Vagina (tissue), 2 donors: ENCODE results near the gene GRIN3A.

Experiments
- POLR2A ChIP-seq, 2 donors: fragments of 450-650 bp; IDR thresholded peaks; one replicate each; pipeline ENCODE4 v1.6.1; 2017; ENCODE audit warnings: antibody characterized with exemption in 2 of 2, mild to moderate bottlenecking in 2 of 2, moderate library complexity in 2 of 2
- POLR2AphosphoS5 ChIP-seq, 2 donors: sonication (generic); formaldehyde crosslinking; IDR thresholded peaks; one replicate each; pipeline ENCODE4 v1.9.0; 2017; ENCODE audit warnings: antibody characterized with exemption in 2 of 2, mild to moderate bottlenecking in 2 of 2, low read depth in 1 of 2; ENCODE audit not compliant: insufficient read depth in 1 of 2
- TF ChIP-seq, protein P1 (sequence below), 3 experiments: fragments of 450-650 bp in 2 of 3; fragments of 200-600 bp in 1 of 3; sonication (generic) in 1 of 3; IDR thresholded peaks; one replicate each; pipeline ENCODE4 v1.5.1; 2017 to 2019; ENCODE audit warnings: antibody characterized with exemption in 3 of 3, mild to moderate bottlenecking in 2 of 3, moderate library complexity in 2 of 3

DNA sequence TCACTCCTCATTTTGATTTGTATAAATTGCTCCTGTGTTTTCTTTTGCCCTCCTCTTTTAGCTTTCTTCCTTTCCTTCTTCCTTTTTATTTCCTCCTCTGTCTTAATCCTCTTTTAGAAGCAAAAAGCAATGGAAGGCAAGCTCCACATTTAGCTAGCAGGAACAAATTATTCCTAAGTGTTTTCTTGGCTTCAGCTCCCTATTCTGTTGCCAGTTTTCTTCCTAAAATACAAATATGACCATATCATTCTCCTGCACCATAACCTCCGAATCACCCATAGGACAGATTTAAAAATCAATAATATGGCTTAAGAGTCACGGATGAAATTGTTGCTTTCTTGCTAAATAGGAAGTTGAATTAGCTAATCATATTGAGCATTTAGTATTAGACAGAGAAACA lies 49.4 kb downstream of the GRIN3A start:
- TF ChIP-seq, protein P1, sequence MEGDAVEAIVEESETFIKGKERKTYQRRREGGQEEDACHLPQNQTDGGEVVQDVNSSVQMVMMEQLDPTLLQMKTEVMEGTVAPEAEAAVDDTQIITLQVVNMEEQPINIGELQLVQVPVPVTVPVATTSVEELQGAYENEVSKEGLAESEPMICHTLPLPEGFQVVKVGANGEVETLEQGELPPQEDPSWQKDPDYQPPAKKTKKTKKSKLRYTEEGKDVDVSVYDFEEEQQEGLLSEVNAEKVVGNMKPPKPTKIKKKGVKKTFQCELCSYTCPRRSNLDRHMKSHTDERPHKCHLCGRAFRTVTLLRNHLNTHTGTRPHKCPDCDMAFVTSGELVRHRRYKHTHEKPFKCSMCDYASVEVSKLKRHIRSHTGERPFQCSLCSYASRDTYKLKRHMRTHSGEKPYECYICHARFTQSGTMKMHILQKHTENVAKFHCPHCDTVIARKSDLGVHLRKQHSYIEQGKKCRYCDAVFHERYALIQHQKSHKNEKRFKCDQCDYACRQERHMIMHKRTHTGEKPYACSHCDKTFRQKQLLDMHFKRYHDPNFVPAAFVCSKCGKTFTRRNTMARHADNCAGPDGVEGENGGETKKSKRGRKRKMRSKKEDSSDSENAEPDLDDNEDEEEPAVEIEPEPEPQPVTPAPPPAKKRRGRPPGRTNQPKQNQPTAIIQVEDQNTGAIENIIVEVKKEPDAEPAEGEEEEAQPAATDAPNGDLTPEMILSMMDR (IDR thresholded peaks at IDR 0.05) = no peak
- no peak for TF ChIP-seq POLR2AphosphoS5 (IDR thresholded peaks at IDR 0.05; ENCODE audit: insufficient read depth in 1 of 2, low read depth in 1 of 2)
- no peak for TF ChIP-seq POLR2A (IDR thresholded peaks at IDR 0.05)
